NCI-H2171 treated with DMSO at 0.1 percent for 48 hours (cell line): ENCODE measurements around the gene ANAPC10.
"Not testable (repeated sequence)": the region's sequence is repeated elsewhere in the genome, so short reads cannot be mapped to it uniquely, and the experiment has no call there.

Experiments used
- DNase-seq: peaks from one replicate; lab custom pipeline; 2025; lab: John Stamatoyannopoulos, UW

The ANAPC10 gene

DNA sequence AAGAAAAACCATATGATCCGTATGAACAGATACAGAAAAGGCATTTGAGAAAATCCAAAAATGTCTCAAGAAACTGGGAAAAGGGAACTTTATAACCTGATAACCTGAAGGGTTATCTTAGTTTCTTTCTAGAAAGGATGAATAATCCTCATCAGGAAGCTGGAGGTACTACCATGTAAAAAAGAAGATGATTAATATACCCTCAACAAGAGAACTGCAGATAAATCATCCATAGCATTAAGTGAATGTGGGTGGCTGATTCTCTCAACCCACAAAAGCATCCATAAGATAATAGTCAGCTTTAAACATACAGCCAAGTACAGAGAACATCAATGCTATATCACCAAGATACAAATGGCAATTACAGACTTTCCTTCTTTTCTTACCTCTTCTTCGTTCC, 26.4 kb downstream of the ANAPC10 start:
- no peak for DNase-seq

DNA sequence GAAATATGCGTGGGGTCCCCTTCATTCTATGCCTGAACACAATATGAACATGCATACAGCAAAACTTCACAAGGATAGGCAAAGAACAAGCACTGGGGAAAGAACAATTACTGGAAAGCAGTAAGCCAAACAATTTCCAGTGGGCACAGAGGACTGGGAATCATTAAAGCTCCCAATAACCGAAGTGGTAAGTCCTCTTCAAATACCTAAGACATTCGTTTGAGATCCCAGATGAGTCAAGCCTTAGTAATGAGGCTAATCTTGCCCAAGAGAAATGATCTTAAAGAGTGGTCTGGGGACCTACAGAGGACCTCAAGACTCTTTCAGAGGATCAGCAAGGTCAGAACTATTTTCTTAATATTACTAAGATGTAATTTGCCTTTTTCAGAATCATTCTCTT, 28.6 kb downstream of the ANAPC10 start:
- DNase-seq = no peak

DNA sequence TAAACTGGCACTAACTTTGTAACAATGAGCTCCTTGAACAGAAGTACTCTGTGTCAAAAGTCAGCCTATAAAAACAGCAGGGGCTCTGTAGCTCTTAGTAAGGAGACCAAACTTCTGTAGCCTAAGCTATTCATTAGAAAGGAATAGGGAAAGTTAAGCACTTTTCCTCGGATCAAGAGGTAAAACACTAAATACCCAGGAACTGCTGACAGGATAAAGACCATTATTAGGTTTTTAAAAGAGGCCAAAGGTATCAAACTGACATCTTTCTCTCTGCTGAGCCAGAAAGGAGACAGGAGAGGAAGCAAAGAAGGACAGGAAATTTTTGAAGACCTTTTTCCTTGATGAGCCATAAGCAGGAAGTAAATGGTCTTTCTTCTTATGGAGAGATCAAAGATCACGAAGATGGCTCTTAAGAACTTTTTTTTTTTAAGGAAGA, 31.9 kb downstream of the ANAPC10 start:
- DNase-seq = no peak

DNA sequence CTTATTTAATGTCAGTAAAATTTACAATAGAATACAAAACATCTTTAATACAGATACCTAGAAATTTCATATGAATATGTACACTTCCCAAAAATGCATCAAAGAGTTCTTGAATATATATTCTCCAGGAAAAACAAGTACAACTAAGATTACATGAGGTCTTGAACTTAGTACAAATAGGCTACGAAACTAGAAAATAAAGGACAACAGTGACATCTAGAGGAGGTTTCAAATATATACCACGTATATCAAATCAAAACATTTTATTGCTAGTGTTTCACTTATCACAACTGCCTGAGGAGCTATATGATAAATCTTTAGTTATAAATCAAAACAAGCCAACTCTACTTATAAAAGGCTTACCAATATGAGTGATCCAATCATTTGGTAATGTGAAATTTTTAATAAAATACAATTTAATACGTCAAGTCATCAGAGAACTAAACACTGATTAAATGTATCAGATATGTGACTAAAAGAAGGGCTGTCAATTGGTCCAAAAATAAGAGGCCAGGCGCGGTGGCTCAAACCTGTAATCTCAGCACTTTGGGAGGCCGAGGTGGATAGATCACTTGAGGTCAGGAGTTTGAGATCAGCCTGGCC, 36.6 kb downstream of the ANAPC10 start:
- DNase-seq = peak; percentile 45

DNA sequence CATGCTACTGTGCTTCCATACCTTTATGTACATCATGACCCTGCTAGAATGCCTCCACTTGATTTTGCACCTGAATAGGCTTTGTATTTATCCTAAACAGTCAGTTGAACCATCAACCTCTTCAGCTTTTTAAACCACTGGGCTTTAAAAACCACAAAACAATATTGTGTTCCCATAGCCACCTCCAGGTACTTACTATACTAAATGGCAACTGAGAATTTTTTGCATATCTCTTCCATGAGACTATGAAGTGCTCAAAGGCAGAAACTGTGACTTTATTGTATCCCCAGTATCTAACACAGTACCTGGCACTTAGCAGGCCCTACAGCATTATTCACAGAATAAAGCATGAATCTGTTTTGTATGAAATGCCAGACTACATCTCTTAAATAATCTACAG, 39.7 kb downstream of the ANAPC10 start:
- no peak for DNase-seq

DNA sequence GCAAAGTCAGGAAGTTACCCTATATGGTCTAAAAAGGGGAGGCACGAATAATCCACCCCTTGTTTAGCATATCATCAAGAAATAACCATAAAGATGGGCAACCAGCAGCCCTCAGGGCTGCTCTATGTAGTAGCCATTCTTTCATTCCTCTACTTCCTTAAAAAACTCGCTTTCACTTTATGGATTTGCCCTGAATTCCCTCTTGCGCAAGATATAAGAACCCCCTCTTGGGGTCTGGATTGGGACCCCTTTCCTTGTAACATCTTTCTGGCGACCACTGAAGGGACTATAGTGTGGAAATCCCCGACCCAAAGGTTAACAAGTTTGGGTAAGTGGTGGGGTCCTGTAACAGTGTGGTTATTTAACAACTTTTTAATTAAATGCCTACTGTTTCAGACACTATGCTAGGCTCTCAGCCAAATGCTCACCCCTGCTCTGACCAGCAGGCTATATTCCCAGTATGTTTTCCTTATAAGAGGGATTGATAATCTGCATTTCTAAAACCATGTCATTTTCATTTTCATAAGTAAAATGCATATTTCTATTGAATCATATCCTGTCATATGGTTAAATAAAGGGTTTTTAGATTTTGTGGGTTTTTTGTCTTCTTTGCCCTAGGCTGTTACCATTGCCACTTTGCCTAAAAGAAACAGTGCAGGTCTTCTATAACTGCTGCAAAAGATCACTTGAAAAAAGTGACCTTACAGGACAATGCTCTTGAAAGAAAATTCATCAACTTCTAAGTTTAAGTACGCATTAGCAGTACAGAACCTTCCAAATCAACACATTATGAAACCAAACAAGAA, 41.5 kb downstream of the ANAPC10 start:
- DNase-seq = no peak

DNA sequence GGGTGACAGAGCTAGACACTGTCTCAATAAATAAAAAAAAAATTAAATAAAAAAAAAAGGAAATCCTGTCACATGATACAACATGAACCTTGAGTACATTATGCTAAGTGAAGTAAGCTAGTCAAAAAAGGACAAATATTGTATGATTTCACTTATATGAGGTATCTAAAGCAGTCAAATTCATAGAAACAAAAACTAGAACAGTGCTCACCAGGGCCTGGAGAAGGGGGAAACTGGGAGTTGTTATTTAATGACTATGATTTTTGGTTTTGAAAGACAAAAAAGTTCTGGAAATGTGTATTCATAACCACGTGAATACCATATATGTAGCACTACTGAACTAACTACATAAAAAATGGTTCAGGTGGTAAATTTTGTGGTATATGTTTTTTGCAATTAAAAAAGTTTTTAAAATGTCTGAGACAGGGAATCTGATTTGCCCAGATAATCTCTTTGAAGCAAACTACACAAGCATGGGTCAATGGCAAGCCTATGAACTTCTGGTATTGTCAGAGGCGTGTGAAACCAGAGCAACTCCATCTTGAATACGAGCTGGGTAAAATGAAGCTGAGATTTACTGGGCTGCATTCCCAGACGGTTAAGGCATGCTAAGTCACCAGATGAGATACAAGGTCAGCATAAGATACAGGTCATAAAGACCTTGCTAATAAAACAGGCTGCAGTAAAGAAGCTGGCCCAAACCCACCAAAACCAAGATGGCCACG, 42.3 kb downstream of the ANAPC10 start:
- DNase-seq = no peak

DNA sequence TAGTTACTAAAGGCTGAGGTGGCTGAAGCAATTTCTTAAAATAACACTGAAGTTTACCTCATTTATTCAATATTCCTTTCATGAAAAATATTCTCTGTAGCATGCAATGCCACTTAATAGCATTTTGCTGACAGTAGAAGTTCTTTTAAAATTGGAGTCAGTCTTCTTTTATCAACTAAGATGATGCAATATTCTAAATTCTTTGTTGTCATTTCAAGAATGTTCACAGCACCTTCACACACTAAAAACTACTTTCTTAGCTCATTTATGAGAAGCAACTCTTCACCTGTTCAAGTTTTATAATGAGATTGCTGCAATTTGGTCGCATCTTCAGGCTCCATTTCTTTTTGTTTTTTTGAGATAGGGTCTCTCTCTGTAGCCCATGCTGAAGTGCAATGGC, 48.8 kb downstream of the ANAPC10 start:
- no peak for DNase-seq

DNA sequence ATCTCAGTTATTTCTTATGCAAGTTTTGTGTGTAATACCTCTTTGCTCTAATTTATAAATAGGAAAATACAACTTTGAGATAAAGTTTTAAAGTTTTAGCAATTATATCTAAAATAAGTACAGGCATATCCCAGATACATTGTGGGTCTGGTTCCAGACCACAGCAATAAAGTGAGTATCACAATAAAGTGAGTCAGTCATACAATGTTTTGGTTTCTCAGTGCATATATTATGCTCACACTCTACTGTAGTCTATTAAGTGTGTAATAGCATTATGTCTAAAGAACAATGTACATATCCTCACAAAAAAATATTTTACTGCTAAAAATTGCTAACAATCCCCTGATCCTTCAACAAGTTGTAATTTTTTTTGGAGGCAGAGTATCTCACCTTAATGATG, 49.2 kb downstream of the ANAPC10 start:
- DNase-seq = no peak

DNA sequence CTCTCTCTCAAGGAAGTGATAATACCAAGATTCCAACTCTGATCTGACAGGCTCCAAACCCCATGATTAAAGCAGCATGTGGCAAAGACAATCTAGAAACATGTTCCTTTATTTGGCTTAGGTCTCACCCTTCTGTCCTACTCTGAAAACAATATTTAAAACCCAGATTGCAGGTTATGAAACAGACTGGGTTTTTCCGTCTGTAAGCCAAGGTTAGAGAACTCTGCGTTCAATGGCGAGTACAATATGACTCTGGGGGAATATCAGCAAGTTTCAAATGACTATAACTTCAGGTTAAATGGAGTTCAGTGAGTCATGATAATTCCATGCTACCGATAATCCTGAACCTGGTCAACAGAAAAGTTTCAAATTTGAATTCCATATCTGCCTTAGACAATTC, 50.8 kb downstream of the ANAPC10 start:
- no peak for DNase-seq

DNA sequence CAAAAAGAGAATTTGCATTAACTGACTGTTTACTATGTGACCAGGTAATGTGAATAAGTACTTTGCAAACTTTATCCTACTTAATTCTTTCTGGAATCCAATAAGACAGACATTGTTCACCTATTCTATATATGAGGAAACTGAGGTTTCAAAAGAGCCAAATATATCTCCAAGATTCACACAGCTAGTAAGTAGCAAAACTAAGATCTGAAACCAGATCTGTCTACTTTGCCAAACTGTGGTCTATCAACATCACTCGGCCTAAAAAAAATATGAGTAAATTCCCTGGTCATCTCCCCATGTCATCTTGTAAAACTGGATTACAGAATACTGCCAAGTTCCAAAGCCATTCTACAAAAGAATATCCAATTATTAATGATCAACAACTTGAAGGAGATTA, 52.8 kb downstream of the ANAPC10 start:
- DNase-seq = no peak

DNA sequence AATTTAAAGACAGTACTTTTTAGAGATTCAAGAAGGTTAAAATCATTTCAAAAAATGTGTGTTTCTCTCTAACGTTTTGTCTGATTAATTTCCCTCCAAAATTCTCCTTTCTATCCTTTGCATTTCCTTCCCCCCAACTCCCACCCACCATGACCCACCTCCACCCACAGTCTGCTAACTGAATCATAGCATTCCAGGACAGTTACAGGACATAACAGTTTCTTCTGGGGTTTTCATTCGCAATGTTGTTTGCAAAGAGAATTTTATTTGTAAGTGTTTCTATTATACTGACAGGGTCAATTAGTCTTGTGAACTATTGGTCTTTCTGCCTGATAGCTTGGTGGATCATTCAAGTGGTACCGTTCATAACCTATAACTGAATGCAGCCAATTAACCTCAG, 53.7 kb downstream of the ANAPC10 start:
- no peak for DNase-seq

DNA sequence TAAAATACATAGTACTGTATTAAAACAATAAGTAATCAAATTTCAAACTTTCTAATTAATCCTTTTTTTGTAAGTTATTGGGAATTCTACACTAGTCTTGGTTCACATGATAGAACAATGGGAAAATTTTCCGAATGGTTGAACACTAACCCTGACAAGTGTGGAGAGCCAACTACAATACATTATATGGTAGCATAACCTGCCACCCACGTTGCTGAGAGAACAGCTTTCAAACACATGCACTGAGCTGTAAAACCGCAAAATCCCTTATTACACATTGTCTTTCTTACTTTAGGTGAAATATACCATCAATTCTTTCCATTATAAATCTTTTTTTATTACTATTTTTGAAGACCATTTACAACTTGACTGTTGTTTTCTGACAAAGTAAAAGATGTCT, 54.7 kb downstream of the ANAPC10 start:
- no peak for DNase-seq

DNA sequence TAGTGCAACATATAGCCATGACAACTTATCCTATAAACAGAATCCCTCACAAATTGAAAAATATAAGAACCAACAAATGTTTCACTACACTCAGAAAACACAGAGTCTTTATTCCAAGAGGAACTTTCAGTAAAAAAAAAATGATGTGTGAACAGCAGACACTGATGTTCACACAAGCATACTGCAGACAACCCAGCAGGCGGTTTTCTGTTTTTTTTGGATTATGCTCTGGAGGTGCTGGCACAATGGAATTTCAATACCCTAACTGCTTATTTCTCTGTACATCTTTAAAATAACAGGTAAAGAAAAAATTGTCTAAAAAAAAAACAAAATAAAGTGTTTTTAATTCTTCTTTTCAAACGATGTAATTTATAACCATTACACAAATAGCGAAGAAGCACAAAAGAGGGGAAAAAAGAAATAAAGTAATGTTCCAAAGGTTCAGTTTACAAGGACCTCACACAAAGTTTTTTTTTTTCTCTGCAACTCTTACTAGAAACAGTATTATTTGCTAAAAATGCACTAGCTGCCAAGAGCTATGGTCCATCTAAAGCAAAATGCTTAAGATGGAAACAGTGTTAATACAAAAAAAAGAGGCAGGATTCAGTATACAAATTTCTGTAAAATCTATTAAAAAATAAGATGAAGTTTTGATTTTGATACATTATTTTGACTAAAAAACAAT, 55.3 kb downstream of the ANAPC10 start:
- no peak for DNase-seq

DNA sequence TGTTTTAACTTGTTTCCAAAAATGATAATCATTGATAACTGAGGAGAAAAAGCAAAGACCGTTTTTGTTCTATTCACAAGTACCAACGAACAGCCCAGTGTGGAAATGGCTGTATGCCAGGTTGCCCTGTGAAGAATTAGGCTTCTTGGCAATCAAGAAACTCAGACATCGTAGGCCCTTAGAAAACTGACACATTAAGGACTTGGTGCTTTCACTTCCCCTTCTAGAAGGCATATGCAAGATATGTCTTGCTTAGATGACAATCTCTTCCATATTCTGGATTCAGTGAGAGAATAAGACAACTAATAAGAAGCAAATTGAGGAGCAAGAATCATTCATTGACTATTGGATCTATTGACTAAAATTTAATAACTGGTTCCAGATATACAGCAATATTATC, 56.6 kb downstream of the ANAPC10 start:
- DNase-seq = no peak

DNA sequence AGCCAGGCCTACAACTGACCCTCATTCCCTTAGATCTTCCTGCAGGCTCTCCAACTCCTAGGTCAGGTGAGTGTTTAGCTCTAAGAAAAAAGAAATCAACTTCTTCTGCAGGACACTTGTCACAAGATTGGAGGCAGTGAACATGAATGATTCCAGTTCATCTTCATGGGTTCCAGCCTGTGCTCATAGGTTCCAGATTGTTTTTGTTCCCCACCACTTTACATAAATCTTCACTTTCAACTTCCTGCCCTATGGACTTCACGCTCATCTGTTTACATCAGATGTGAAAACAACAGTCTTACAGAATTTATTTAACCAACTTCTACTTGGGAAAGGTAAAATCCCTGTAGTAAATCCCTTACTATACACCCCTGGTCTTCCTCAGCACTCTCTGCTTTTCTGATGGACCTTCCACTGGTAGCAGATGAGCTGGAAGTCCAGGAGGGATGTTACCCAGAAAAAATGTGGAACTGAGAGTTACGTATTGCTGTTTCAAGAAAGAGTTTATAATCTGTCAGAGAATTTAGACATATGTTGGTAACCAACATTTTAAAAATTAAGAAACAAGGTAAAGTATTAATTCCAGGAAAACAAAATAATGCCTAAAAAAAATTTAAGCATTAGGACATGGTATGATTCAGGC, 62.4 kb downstream of the ANAPC10 start:
- DNase-seq = no peak

DNA sequence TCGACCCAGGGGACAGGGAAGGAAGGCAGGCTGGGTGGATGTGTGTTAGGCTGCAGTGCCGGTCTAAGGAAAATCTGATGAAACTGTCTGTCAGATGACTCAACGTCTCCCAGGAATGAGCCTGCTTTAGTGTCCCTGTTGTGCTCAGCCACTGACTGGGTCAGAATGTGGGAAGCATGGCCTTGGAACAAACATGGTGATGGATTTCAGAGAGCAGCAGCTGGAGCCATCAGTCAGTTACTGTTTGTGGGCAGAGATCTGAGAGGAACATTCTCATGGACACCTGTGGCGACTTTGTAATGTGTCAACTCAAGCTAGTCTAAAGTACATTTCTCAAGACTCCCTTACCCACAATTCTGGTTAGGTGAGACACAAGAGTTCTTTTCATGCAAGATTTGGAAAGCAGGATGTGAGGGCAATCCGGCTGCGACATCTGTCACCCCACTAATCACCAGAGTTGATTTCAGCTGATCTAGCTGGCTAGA, 63.2 kb downstream of the ANAPC10 start:
- DNase-seq = no peak

DNA sequence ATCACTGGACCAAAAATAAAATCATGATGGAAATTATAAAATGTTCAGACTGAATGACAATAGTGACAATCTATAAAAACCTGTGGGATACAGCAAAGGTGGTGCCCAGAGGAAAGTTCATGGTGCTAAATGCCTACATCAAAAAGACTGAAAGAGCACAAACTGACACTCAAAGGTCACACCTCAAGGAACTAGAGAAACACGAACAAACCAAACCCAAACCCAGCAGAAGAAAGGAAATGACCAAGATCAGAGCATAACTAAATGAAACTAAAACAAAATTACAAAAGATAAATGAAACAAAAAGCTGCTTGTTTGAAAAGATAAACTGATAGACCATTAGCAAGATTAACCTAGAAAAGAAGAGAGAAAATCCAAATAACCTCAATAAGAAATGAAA, 78.7 kb downstream of the ANAPC10 start:
- no peak for DNase-seq

DNA sequence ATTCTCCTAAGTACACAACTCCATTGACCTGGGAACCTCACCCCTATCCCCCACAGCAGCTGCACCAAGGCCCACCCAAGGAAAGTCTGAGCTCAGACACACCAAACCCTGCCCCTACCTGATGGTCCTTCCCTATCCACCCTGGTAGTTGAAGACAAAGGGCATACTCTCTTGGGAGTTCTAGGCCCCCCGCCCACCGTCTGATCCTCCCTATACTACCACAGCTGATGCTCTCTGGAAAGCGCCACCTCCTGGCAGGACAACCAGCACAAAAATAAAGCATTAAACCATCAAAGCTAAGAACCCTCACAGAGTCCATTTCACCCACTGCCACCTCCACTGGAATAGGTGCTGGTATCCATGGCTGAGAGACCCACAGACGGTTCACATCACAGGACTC, 83.6 kb downstream of the ANAPC10 start:
- no peak for DNase-seq

DNA sequence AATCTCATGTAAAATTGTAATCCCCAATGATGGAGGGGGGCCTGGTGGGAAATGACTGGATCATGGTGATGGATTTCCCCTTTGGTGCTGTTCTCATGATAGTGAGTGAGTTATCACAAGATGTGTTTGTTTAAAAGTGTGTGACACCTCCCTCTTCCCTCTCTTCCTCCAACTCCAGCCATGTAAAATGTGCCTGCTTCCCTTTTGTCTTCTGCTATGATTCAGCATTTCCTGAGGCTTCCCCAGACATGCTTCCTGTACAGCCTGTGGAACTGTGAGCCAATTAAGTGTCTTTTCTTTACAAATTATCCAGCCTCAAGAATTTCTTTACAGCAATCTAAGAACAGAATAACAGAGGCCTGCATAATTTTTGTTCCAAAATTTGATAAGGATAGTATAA, 85.2 kb downstream of the ANAPC10 start:
- DNase-seq = no peak

DNA sequence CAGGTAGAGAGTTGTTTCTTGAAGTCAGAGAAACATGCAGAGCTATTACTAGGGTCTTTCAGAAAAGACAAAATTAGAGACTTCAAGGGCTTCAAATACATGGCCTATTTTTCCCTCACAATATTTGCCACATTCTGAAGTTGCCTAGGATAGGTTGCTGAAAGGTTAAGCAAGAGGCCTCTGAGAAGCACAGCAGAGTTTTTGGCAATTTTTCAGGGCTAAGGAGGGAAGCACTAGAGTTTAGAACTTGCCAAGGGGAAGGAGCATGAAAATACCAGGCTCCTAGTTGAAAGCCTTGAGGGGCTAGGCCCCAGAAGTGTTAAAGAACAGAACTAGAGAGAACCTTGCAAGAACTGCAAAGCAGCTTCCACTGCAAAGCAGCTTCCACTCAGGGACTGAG, 86.4 kb downstream of the ANAPC10 start:
- DNase-seq = no peak

DNA sequence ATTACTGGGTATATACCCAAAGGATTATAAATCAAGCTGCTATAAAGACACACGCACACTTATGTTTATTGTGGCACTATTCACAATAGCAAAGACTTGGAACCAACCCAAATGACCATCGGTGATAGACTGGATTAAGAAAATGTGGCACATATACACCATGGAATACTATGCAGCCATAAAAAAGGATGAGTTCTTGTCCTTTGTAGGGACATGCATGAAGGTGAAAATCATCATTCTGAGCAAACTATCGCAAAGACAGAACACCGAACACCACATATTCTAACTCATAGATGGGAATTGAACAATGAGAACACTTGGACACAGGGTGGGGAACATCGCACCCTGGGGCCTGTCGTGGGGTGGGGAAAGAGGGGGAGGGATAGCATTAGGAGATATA, 87.7 kb downstream of the ANAPC10 start:
- not testable (repeated sequence) for DNase-seq
